Epidermal melanocyte (primary cell): Measurements from ENCODE around the gene BTLA.
"Not testable (repeated sequence)": the region's sequence is repeated elsewhere in the genome, so short reads cannot be mapped to it uniquely, and the experiment has no call there.

Source experiments
- DNase-seq: peaks from one replicate; pipeline ENCODE4 v3.0.0; 2011; ENCODE audit warnings: low spot score; ENCODE audit not compliant: insufficient read length

BTLA gene

GRCh38 chr3:112498914-112499711 is at the start of gene BTLA:
TSS of gene BTLA (minus strand) at chr3:112499472. CDS start at chr3:112499358, 114 bp downstream.
- no peak for DNase-seq

GRCh38 chr3:112546216-112546759 is 47.0 kb upstream of the BTLA start:
- no peak for DNase-seq

GRCh38 chr3:112539825-112540650 is 40.8 kb upstream of the BTLA start:
- DNase-seq: no peak

GRCh38 chr3:112531358-112531781 is 32.1 kb upstream of the BTLA start:
- peak; percentile 30 for DNase-seq

- no peak for DNase-seq
Observed at GRCh38 chr3:112530573-112530972, 31.3 kb upstream of the BTLA start.

GRCh38 chr3:112524127-112524526 is 24.9 kb upstream of the BTLA start:
- not testable (repeated sequence) for DNase-seq

- DNase-seq: peak; percentile 30
Observed at GRCh38 chr3:112519424-112520001, 20.2 kb upstream of the BTLA start.

- not testable (repeated sequence) for DNase-seq
Observed at GRCh38 chr3:112518970-112519369, 19.7 kb upstream of the BTLA start.

- DNase-seq: no peak
Observed at GRCh38 chr3:112514527-112515128, 15.4 kb upstream of the BTLA start.

- no peak for DNase-seq
Observed at GRCh38 chr3:112512320-112512719, 13.0 kb upstream of the BTLA start.

GRCh38 chr3:112508860-112509259 is 9.6 kb upstream of the BTLA start:
- DNase-seq: no peak

GRCh38 chr3:112508261-112508660 is 9.0 kb upstream of the BTLA start:
- DNase-seq: no peak

- no peak for DNase-seq
Observed at GRCh38 chr3:112505907-112506306, 6.6 kb upstream of the BTLA start.

GRCh38 chr3:112504123-112504522 is 4.9 kb upstream of the BTLA start:
- no peak for DNase-seq

GRCh38 chr3:112503304-112503972 is 4.2 kb upstream of the BTLA start:
- DNase-seq: no peak

- DNase-seq: no peak
Observed at GRCh38 chr3:112500621-112501020, 1.3 kb upstream of the BTLA start.

GRCh38 chr3:112497897-112498548 is 1.2 kb downstream of the BTLA start:
- no peak for DNase-seq

GRCh38 chr3:112496366-112497067 is 2.8 kb downstream of the BTLA start:
- no peak for DNase-seq

- not testable (repeated sequence) for DNase-seq
Observed at GRCh38 chr3:112494448-112494767, 4.9 kb downstream of the BTLA start.

GRCh38 chr3:112492124-112492523 is 7.1 kb downstream of the BTLA start:
- no peak for DNase-seq
